ENCODE results near the gene VIPR2. TPM values are rescaled to one million over a fixed set of nuclear protein-coding genes. Genes with fewer than 3 reads are reported as not detected.

VIPR2 gene
- total RNA-seq, 4 donors from 2014 or later: 1.8 to 3.7 (median 2.7) TPM

- peaks cover 15% of the 10 kb centered on the region for H3K27me3 ChIP-seq
- intact Hi-C loops (cut with DNase I; ENCODE audit: low total_unique reads): no loop called here
- H3K36me3 ChIP-seq: no peaks in the 10 kb centered on the region
- TF ChIP-seq CTCF (IDR thresholded peaks at IDR 0.05) (no peak), POLR2A (IDR thresholded peaks at IDR 0.05) (no peak), EP300 (IDR thresholded peaks at IDR 0.05; ENCODE audit: low read depth) (no peak), POLR2AphosphoS5 (IDR thresholded peaks at IDR 0.05) (no peak)
- in situ Hi-C loops (cut with MboI; ENCODE audit: low pct_ligation_motif_present in 1 of 4, low pct_unique_long_range_greater_than_20kb in 1 of 4, low sequenced_read_pairs in 3 of 4): no loop called here
- 86 to 90% methylated on average over 5 to 21 of the region's 21 CpGs for WGBS, 2 donors (ENCODE audit: low coverage in 1 of 2)
- no peaks in the 10 kb centered on the region for H3K9me3 ChIP-seq
- no peak overlapping the region for H3K27ac ChIP-seq
- peaks cover 0 to 15% (median 4%) of the 10 kb centered on the region in 4 donors for H3K4me1 ChIP-seq
- H3K4me3 ChIP-seq: no peak overlapping the region
- no peak for DNase-seq
Observed at GRCh38 chr7:159035571-159036073, 109.0 kb downstream of the VIPR2 start.

- WGBS, 2 donors (ENCODE audit: low coverage in 1 of 2): 85% methylated on average over 9 of the region's 9 CpGs; no CpG with 5 or more reads in 1 of the 2 donors
- intact Hi-C loops (cut with DNase I; ENCODE audit: low total_unique reads): no loop called here
- H3K9me3 ChIP-seq: no peaks in the 10 kb centered on the region
- no peaks in the 10 kb centered on the region for H3K36me3 ChIP-seq
- no peak for DNase-seq
- in situ Hi-C loops (cut with MboI; ENCODE audit: low pct_ligation_motif_present in 1 of 4, low pct_unique_long_range_greater_than_20kb in 1 of 4, low sequenced_read_pairs in 3 of 4): no loop called here
- H3K27me3 ChIP-seq: peaks cover 15% of the 10 kb centered on the region
- TF ChIP-seq CTCF (IDR thresholded peaks at IDR 0.05) (no peak), POLR2AphosphoS5 (IDR thresholded peaks at IDR 0.05) (no peak), EP300 (IDR thresholded peaks at IDR 0.05; ENCODE audit: low read depth) (no peak), POLR2A (IDR thresholded peaks at IDR 0.05) (no peak)
- H3K27ac ChIP-seq: no peak overlapping the region
- H3K4me3 ChIP-seq: no peak overlapping the region
- peaks cover 0 to 19% (median 6%) of the 10 kb centered on the region in 4 donors for H3K4me1 ChIP-seq
Observed at GRCh38 chr7:159034988-159035387, 109.7 kb downstream of the VIPR2 start.

- H3K4me1 ChIP-seq: peaks cover 0 to 19% (median 6%) of the 10 kb centered on the region in 4 donors
- H3K27ac ChIP-seq: no peak overlapping the region
- no peak overlapping the region for H3K4me3 ChIP-seq
- no peak for DNase-seq
- in situ Hi-C loops (cut with MboI; ENCODE audit: low pct_ligation_motif_present in 1 of 4, low pct_unique_long_range_greater_than_20kb in 1 of 4, low sequenced_read_pairs in 3 of 4) (no loop called here), intact Hi-C loops (cut with DNase I; ENCODE audit: low total_unique reads) (no loop called here)
- H3K36me3 ChIP-seq: no peaks in the 10 kb centered on the region
- 70% methylated on average over 10 of the region's 10 CpGs; no CpG with 5 or more reads in 1 of the 2 donors for WGBS, 2 donors (ENCODE audit: low coverage in 1 of 2)
- TF ChIP-seq POLR2AphosphoS5 (IDR thresholded peaks at IDR 0.05) (no peak), EP300 (IDR thresholded peaks at IDR 0.05; ENCODE audit: low read depth) (no peak)
- H3K27me3 ChIP-seq: peaks cover 20% of the 10 kb centered on the region
- H3K9me3 ChIP-seq: no peaks in the 10 kb centered on the region
Observed at GRCh38 chr7:159034394-159034793, 110.3 kb downstream of the VIPR2 start.

- H3K4me3 ChIP-seq: no peak overlapping the region
- TF ChIP-seq POLR2A (IDR thresholded peaks at IDR 0.05): no peak
- TF ChIP-seq CTCF (IDR thresholded peaks at IDR 0.05): no peak
- no peak for TF ChIP-seq POLR2AphosphoS5 (IDR thresholded peaks at IDR 0.05)
- no peak for TF ChIP-seq EP300 (IDR thresholded peaks at IDR 0.05; ENCODE audit: low read depth)
- DNase-seq: peak; percentile 5
- no peaks in the 10 kb centered on the region for H3K9me3 ChIP-seq
- peaks cover 21% of the 10 kb centered on the region for H3K27me3 ChIP-seq
- H3K4me1 ChIP-seq: peaks cover 0 to 19% (median 6%) of the 10 kb centered on the region in 4 donors
- H3K36me3 ChIP-seq: no peaks in the 10 kb centered on the region
- no peak overlapping the region for H3K27ac ChIP-seq
- in situ Hi-C loops (cut with MboI; ENCODE audit: low pct_ligation_motif_present in 1 of 4, low pct_unique_long_range_greater_than_20kb in 1 of 4, low sequenced_read_pairs in 3 of 4) (no loop called here), intact Hi-C loops (cut with DNase I; ENCODE audit: low total_unique reads) (loop anchor here (1.0 kb wide), 1 partner anchor 19 kb away; no protein-coding TSS in a partner anchor)
- 84 to 86% methylated on average over 2 to 15 of the region's 16 CpGs for WGBS, 2 donors (ENCODE audit: low coverage in 1 of 2)
Observed at GRCh38 chr7:159033956-159034355, 110.7 kb downstream of the VIPR2 start.

GRCh38 chr7:159033473-159033825 lies 111.2 kb downstream of the VIPR2 start:
- no peak for TF ChIP-seq CTCF (IDR thresholded peaks at IDR 0.05)
- TF ChIP-seq POLR2A (IDR thresholded peaks at IDR 0.05): no peak
- no peak for TF ChIP-seq EP300 (IDR thresholded peaks at IDR 0.05; ENCODE audit: low read depth)
- Histone ChIP-seq H3K27ac (no peak overlapping the region), H3K36me3 (no peaks in the 10 kb centered on the region), H3K9me3 (no peaks in the 10 kb centered on the region), H3K27me3 (peaks cover 21% of the 10 kb centered on the region), H3K4me3 (no peak overlapping the region), H3K4me1 (peaks cover 0 to 19% (median 6%) of the 10 kb centered on the region in 4 donors)
- intact Hi-C loops (cut with DNase I; ENCODE audit: low total_unique reads): loop anchor here (1.0 kb wide), 1 partner anchor 20 kb away; no protein-coding TSS in a partner anchor
- 83 to 88% methylated on average over 5 of the region's 5 CpGs for WGBS, 2 donors (ENCODE audit: low coverage in 1 of 2)
- in situ Hi-C loops (cut with MboI; ENCODE audit: low pct_ligation_motif_present in 1 of 4, low pct_unique_long_range_greater_than_20kb in 1 of 4, low sequenced_read_pairs in 3 of 4): no loop called here
- DNase-seq: no peak
